ENCODE measurements around the gene VPS4A. TPM values are rescaled to one million over a fixed set of nuclear protein-coding genes. Genes with fewer than 3 reads are reported as not detected.

The VPS4A gene
- total and polyA plus RNA-seq, 2 of the 8 experiments (the other 6 are each of a cell fraction or from before 2014, with no cell fraction given), result 14.1 to 24.1 TPM

DNA sequence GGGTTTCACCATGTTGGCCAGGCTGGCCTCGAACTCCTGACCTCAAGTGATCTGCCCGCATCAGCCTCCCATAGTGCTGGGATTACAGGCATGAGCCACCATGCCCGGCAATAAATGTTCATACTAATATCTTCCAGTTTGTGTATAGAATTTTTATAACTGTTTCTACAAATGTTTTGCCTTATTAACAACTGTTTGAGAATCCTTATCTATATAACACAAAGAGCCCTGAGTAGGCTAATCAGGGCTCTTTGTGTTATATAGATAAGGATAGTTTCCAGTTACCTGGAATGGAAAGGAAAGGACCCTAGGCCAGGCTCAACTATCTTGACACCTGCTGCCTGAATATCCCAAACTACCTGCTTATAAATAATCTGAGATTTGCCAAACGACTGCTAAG, 57.7 kb downstream of the VPS4A start:
- no peak overlapping the region for H4K5ac ChIP-seq (ENCODE audit: insufficient read length, low read depth, low read length)
- ChIA-PET CTCF (ENCODE audit: partially characterized antibody) (no interaction called here), POLR2A (ENCODE audit: partially characterized antibody) (interaction anchor here (1.2 to 1.6 kb wide), 2 partner anchors 10 to 14 kb away, joined by 3 read pairs; no protein-coding TSS in a partner anchor)
- no peaks in the 10 kb centered on the region for H3K9me3 ChIP-seq (ENCODE audit: insufficient read depth in 2 of 2, low read depth in 1 of 2, low read length in 1 of 2)
- no peaks in the 10 kb centered on the region for H3K79me1 ChIP-seq (ENCODE audit: low read depth, low read length)
- H3K27me3 ChIP-seq (replicated peaks in 1 of 4; ENCODE audit: control insufficient read depth in 3 of 4, extremely low read depth in 1 of 4, insufficient read depth in 3 of 4, low read length in 3 of 4), result no peaks in the 10 kb centered on the region
- H3K79me2 ChIP-seq (ENCODE audit: control insufficient read depth in 1 of 2, insufficient read depth in 2 of 2, low read length in 2 of 2), result no peaks in the 10 kb centered on the region
- no peak overlapping the region for H3K18ac ChIP-seq (ENCODE audit: extremely low read depth, low read length)
- H2AFZ ChIP-seq (ENCODE audit: low read length), result no peak overlapping the region
- no peaks in the 10 kb centered on the region for H3K23me2 ChIP-seq (ENCODE audit: low read depth, low read length)
- H3K14ac ChIP-seq (ENCODE audit: insufficient read length), result no peak overlapping the region
- H2BK15ac ChIP-seq (ENCODE audit: low read length), result no peak overlapping the region
- H4K20me1 ChIP-seq (replicated peaks in 1 of 2; ENCODE audit: control insufficient read depth in 1 of 2, insufficient read depth in 2 of 2, low read length in 2 of 2), result peaks cover 0 to 4% of the 10 kb centered on the region in 2 experiments
- H3K4me1 ChIP-seq (replicated peaks in 1 of 4; ENCODE audit: control insufficient read depth in 3 of 4, insufficient read depth in 4 of 4, low read length in 3 of 4), result no peaks in the 10 kb centered on the region
- no peak overlapping the region for H4K8ac ChIP-seq (ENCODE audit: extremely low read depth, insufficient read depth, low read length)
- H3K36me3 ChIP-seq (ENCODE audit: control insufficient read depth in 2 of 4, insufficient read depth in 4 of 4, low read length in 3 of 4), result peaks cover 13 to 60% (median 46%) of the 10 kb centered on the region in 4 experiments
- TF ChIP-seq TAF7 (optimal IDR thresholded peaks at IDR 0.05; ENCODE audit: borderline replicate concordance, low read depth, low read length) (no peak), SRF (IDR thresholded peaks at IDR 0.05; ENCODE audit: low read depth, low read length) (no peak)
- no peak overlapping the region for H2AK5ac ChIP-seq (ENCODE audit: low read depth, low read length)
- H3K9ac ChIP-seq (replicated peaks in 1 of 4; ENCODE audit: extremely low read depth in 1 of 4, low read depth in 3 of 4, low read length in 3 of 4), result no peak overlapping the region
- FAIRE-seq (no peak), DNase-seq (ENCODE audit: low read depth in 1 of 2, low spot score in 2 of 2) (no peak)
- no peak overlapping the region for H3K4ac ChIP-seq (replicated peaks; ENCODE audit: insufficient read length, low read depth, low read length)
- H3K27ac ChIP-seq (ENCODE audit: low read depth, low read length), result no peak overlapping the region
- no peak overlapping the region for H2BK12ac ChIP-seq (ENCODE audit: low read depth, low read length)
- 90% methylated on average over 4 of the region's 4 CpGs; no CpG with 5 or more reads in 1 of the 2 experiments for WGBS, 2 experiments (ENCODE audit: extremely low coverage in 1 of 2, insufficient coverage in 1 of 2, insufficient read length in 1 of 2, insufficient replicate concordance in 2 of 2, low coverage in 1 of 2, low lambda C conversion rate in 2 of 2, missing lambda C conversion rate in 1 of 2)
- no peak overlapping the region for H3K4me3 ChIP-seq (ENCODE audit: extremely low read depth in 1 of 4, insufficient read depth in 2 of 4, low read depth in 3 of 4, low read length in 4 of 4)
- H2BK120ac ChIP-seq (replicated peaks; ENCODE audit: low read depth, low read length), result no peak overlapping the region
- H3K56ac ChIP-seq (replicated peaks; ENCODE audit: insufficient read length, low read depth, low read length), result no peak overlapping the region
- H3K4me2 ChIP-seq (ENCODE audit: insufficient read depth in 1 of 2, low read depth in 2 of 2, low read length in 2 of 2), result no peak overlapping the region
- no peak overlapping the region for H3K23ac ChIP-seq (ENCODE audit: insufficient read length)
- no peak overlapping the region for H4K91ac ChIP-seq (replicated peaks; ENCODE audit: insufficient read length, low read length)
- no peak overlapping the region for H2BK20ac ChIP-seq (ENCODE audit: low read length)
- H2BK5ac ChIP-seq (ENCODE audit: low read depth, low read length), result no peak overlapping the region

All from H1 (cell line).